ENCODE data around the gene ZC3HAV1.
"Not testable (repeated sequence)": the region's sequence is repeated elsewhere in the genome, so short reads cannot be mapped to it uniquely, and the experiment has no call there.

ZC3HAV1 gene

DNA sequence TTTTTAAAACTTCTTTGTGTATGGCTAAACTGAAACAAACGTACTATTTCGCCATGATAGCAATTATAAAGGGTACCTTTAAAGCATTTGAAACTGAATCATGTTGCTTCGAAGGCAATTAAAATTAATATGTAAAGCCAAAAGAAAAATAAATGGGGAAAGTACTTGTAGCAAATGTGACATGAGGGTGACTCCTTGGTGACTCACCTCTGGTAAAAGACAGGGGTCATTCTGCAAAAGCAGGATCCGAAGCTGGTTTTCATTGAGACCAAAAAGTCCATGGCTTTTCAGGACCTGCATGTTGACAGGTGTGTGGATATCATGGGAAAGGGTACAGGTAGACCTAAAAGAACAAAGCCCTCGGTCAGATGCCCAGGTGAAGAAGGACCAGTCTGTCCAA is 75.2 kb downstream of the ZC3HAV1 start:
- peak overlapping the region; percentile 87 for H3K4me3 ChIP-seq (ENCODE audit: low read depth, low read length)
- DNase-seq (ENCODE audit: low read depth), result no peak
- TF ChIP-seq, protein P1, sequence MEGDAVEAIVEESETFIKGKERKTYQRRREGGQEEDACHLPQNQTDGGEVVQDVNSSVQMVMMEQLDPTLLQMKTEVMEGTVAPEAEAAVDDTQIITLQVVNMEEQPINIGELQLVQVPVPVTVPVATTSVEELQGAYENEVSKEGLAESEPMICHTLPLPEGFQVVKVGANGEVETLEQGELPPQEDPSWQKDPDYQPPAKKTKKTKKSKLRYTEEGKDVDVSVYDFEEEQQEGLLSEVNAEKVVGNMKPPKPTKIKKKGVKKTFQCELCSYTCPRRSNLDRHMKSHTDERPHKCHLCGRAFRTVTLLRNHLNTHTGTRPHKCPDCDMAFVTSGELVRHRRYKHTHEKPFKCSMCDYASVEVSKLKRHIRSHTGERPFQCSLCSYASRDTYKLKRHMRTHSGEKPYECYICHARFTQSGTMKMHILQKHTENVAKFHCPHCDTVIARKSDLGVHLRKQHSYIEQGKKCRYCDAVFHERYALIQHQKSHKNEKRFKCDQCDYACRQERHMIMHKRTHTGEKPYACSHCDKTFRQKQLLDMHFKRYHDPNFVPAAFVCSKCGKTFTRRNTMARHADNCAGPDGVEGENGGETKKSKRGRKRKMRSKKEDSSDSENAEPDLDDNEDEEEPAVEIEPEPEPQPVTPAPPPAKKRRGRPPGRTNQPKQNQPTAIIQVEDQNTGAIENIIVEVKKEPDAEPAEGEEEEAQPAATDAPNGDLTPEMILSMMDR (conservative IDR thresholded peaks at IDR 0.05; ENCODE audit: low read depth, low read length), result no peak

DNA sequence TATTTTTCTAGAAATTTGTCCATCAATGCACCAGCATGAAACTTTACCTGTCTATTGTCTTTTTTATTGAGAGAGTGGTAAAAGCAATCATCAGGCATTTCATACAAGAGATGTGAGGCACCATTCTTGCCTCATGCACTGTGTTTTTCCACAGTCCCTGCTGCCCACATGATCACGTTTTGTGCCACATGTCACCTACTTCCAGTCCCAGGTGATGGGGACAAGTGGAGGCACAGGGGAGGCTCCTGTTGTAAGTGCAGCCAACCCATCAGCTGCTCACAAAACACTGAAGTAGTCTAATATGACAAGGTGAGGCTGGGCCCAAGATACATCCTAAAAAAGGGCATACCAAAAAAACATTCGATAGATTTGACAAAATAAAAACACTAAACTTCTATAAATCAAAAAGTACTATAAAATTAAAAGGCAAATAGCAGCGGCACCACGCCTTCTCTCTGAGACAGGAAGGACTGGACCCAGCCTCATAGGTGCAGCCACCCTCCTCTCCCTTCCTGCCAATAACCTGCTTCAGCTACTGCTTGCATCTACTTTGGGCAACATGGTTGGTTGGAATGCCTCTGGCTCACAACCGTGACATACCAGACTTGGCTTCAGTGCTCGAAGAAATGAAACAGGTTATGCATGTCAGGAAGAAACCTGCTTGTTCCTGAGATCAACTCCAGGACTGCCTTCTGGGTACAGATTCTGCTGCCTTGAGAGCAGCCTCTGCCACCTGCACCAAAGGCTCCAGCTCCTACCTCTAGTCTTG is 76.0 kb downstream of the ZC3HAV1 start:
- TF ChIP-seq, protein P1 (conservative IDR thresholded peaks at IDR 0.05; ENCODE audit: low read depth, low read length), result no peak
- no peak overlapping the region for H3K4me3 ChIP-seq (ENCODE audit: low read depth, low read length)
- DNase-seq (ENCODE audit: low read depth), result no peak

DNA sequence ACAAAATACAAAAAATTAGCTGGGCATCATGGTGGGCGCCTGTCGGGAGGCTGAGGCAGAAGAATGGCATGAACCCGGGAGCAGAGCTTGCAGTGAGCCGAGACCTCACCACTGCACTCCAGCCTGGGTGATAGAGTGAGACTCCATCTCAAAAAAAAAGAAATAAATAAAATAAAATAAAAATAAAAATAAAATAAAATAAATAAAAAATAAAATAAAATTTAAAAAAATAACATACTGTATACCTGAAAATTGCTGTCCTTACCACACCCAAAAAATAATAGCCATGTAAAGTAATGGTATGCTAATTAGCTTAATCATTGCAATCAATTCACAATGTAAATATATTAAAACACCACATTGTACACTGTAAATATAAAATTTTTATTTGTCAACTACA is 77.0 kb downstream of the ZC3HAV1 start:
- no peak overlapping the region for H3K4me3 ChIP-seq (ENCODE audit: low read depth, low read length)
- DNase-seq (ENCODE audit: low read depth), result no peak
- TF ChIP-seq, protein P1 (conservative IDR thresholded peaks at IDR 0.05; ENCODE audit: low read depth, low read length), result no peak

DNA sequence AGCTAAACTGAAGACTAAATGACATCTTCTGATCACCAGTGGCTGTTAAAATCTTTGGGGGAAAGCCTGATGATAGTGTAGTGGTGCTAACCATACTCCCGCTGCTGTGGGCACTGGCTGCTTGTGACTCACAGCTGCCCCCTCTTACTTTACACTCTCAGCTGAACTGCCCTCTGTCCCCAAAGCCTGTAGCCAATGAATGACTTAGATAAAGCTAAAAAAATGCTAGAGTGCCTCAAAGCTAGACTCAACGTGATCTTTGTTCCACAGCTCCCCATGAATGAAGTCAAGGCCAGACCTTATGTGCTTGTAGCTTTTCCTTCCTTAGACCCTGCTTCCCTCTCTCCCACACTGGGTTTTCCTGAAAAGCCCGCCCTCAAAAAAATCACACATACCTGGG is 80.2 kb downstream of the ZC3HAV1 start:
- DNase-seq (ENCODE audit: low read depth), result no peak
- H3K4me3 ChIP-seq (ENCODE audit: low read depth, low read length), result no peak overlapping the region
- TF ChIP-seq, protein P1 (conservative IDR thresholded peaks at IDR 0.05; ENCODE audit: low read depth, low read length), result no peak

DNA sequence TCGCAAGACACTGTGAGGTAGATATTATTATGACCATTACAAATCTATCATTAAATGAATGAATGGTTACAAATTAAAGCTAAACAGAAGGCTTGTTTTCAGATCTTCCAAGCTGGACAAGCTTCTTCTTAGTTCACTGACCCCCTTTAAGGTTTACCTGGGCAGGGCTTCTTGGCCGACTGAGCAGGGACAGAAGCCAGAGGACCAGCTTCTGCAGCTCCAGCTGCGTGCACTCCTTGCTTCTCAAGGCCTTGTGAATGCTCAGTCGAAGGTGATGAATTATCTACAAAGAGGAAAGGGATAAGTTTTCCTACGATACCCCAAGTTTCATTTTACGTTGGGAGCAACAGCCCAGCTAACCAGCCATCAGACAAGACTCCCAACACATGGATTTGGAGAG is 83.0 kb downstream of the ZC3HAV1 start:
- H3K4me3 ChIP-seq (ENCODE audit: low read depth, low read length), result no peak overlapping the region
- no peak for DNase-seq (ENCODE audit: low read depth)
- TF ChIP-seq, protein P1 (conservative IDR thresholded peaks at IDR 0.05; ENCODE audit: low read depth, low read length), result no peak

DNA sequence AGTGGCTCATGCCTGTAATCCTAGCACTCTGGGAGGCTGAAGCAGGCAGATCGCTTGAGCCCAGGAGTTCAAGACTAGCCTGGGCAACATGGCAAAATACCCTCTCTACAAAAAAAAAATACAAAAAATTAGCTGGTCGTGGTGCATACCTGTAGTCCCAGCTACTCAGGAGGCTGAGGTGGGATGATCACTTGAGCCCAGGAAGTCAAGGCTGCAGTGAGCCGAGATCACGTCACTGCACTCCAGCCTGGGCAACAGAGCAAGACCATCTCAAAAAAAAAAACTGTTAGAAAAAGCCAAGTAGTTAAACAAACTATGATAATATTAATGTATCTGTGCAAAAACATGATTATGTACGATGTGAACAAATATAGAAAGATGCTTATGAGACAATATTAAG is 83.7 kb downstream of the ZC3HAV1 start:
- DNase-seq (ENCODE audit: low read depth); H3K4me3 ChIP-seq (ENCODE audit: low read depth, low read length): not testable (repeated sequence)

DNA sequence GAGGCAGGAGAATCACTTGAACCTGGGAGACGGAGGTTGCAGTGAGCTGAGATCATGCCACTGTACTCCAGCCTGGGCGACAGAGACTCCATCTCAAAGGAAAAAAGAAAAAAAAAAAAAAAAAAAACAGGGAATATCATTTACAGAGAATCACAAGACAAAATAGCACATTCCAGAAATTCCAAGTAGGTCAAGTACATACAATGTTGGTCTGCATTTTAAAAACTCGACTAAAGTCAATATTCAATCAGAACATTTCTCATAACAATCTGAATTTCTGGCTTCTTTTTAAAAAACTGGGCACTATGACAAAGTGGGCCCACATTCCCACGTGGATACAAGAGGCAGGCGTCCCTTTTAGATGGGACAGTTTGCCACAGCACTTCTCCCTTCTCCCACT is 86.4 kb downstream of the ZC3HAV1 start:
- TF ChIP-seq, protein P1 (conservative IDR thresholded peaks at IDR 0.05; ENCODE audit: low read depth, low read length), result no peak
- no peak overlapping the region for H3K4me3 ChIP-seq (ENCODE audit: low read depth, low read length)
- DNase-seq (ENCODE audit: low read depth), result peak; percentile 67

All from choroid plexus epithelial cell (primary cell).